Vagina (tissue), 2 donors: ENCODE results near the gene ALKBH5. TPM values are rescaled to one million over a fixed set of nuclear protein-coding genes. Genes with fewer than 3 reads are reported as not detected.

ENCODE experiments used
- DNase-seq, 2 donors: peaks; one replicate each; pipeline ENCODE4 v3.0.0-alpha.2; 2017; ENCODE audit errors: extremely low spot score in 2 of 2
- H3K27ac ChIP-seq: fragments of 200-600 bp; sonication (generic); one replicate; pipeline ENCODE4 v1.5.1; 2019
- H3K27me3 ChIP-seq: fragments of 200-600 bp; sonication (generic); one replicate; pipeline ENCODE4 v1.5.1; 2019
- H3K36me3 ChIP-seq, 2 donors: fragments of 200-600 bp; sonication (generic); one replicate each; pipeline ENCODE4 v1.5.1; 2017 to 2019
- H3K4me1 ChIP-seq: fragments of 200-600 bp; sonication (generic); one replicate; pipeline ENCODE4 v1.5.1; 2019
- H3K4me3 ChIP-seq, 2 donors: fragments of 200-600 bp; sonication (generic); 1 replicate in 1 of 2; 2 replicates in 1 of 2; pipeline ENCODE4 v1.5.1; 2016 to 2019
- H3K9me3 ChIP-seq: fragments of 200-600 bp; sonication (generic); one replicate; pipeline ENCODE4 v1.5.1; 2019
- POLR2A ChIP-seq, 2 donors: fragments of 450-650 bp; IDR thresholded peaks; one replicate each; pipeline ENCODE4 v1.6.1; 2017; ENCODE audit warnings: antibody characterized with exemption in 2 of 2, mild to moderate bottlenecking in 2 of 2, moderate library complexity in 2 of 2
- POLR2AphosphoS5 ChIP-seq, 2 donors: sonication (generic); formaldehyde crosslinking; IDR thresholded peaks; one replicate each; pipeline ENCODE4 v1.9.0; 2017; ENCODE audit warnings: antibody characterized with exemption in 2 of 2, mild to moderate bottlenecking in 2 of 2, low read depth in 1 of 2; ENCODE audit not compliant: insufficient read depth in 1 of 2
- intact Hi-C: fragments of 100-400 bp; cut with DNase I; formaldehyde crosslinking; loops from one replicate; pipeline ENCODE4 v1.15.1; 2023
- total RNA-seq: library from RNA; depleted of rRNA; stranded (reverse); fragments of >200 nt; gene quantifications from one replicate; pipeline ENCODE4 v1.2.3, GENCODE V29; 2016
- TF ChIP-seq, protein P1 (sequence below), 3 experiments: fragments of 450-650 bp in 2 of 3; fragments of 200-600 bp in 1 of 3; sonication (generic) in 1 of 3; IDR thresholded peaks; one replicate each; pipeline ENCODE4 v1.5.1; 2017 to 2019; ENCODE audit warnings: antibody characterized with exemption in 3 of 3, mild to moderate bottlenecking in 2 of 3, moderate library complexity in 2 of 3

ALKBH5 gene
- total RNA-seq, 1 donor from 2014 or later, result 77.3 TPM

DNA sequence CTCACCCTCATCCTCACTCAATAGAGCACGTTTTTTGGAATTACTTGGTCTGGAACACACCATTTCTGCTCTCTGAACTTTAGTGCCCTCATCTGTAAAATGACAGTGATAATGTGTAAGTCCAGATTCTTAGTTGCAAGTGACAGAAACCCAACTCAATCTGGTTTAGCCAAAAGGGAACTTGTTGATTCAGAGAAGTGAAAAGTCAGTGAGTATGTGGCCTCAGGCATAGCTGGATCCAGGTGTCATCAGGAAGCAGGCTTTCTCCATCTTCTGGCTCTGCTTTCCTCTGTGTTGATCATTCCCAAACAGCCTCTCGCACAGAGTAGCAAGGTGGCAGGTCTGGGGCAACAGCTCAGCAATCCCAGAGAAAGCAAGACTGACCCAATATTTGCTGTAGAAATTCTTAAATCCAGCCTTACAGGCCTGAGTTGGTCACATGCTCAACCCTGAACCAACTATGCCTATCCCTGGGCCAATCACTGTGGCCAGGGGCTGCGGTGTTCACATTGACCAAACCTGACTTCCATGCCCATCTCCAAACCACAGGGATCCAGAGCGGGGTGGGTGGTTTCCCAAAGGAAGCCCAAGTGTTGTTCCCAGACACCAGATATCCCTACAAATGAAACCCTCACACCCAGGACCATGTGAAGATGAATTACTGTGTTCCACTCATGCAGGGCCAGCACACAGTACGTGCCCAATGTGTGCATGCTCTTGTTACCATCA lies 23.3 kb upstream of the ALKBH5 start:
- no peaks in the 10 kb centered on the region for H3K36me3 ChIP-seq
- H3K4me3 ChIP-seq, result no peak overlapping the region
- no peak overlapping the region for H3K27ac ChIP-seq
- no peaks in the 10 kb centered on the region for H3K9me3 ChIP-seq
- no peak for DNase-seq
- intact Hi-C loops, result no loop called here
- H3K4me1 ChIP-seq, result peaks cover 20% of the 10 kb centered on the region
- no peak for TF ChIP-seq POLR2AphosphoS5 (IDR thresholded peaks at IDR 0.05; ENCODE audit: insufficient read depth in 1 of 2, low read depth in 1 of 2)
- TF ChIP-seq, protein P1, sequence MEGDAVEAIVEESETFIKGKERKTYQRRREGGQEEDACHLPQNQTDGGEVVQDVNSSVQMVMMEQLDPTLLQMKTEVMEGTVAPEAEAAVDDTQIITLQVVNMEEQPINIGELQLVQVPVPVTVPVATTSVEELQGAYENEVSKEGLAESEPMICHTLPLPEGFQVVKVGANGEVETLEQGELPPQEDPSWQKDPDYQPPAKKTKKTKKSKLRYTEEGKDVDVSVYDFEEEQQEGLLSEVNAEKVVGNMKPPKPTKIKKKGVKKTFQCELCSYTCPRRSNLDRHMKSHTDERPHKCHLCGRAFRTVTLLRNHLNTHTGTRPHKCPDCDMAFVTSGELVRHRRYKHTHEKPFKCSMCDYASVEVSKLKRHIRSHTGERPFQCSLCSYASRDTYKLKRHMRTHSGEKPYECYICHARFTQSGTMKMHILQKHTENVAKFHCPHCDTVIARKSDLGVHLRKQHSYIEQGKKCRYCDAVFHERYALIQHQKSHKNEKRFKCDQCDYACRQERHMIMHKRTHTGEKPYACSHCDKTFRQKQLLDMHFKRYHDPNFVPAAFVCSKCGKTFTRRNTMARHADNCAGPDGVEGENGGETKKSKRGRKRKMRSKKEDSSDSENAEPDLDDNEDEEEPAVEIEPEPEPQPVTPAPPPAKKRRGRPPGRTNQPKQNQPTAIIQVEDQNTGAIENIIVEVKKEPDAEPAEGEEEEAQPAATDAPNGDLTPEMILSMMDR (IDR thresholded peaks at IDR 0.05), result no peak
- TF ChIP-seq POLR2A (IDR thresholded peaks at IDR 0.05), result no peak
- no peaks in the 10 kb centered on the region for H3K27me3 ChIP-seq

DNA sequence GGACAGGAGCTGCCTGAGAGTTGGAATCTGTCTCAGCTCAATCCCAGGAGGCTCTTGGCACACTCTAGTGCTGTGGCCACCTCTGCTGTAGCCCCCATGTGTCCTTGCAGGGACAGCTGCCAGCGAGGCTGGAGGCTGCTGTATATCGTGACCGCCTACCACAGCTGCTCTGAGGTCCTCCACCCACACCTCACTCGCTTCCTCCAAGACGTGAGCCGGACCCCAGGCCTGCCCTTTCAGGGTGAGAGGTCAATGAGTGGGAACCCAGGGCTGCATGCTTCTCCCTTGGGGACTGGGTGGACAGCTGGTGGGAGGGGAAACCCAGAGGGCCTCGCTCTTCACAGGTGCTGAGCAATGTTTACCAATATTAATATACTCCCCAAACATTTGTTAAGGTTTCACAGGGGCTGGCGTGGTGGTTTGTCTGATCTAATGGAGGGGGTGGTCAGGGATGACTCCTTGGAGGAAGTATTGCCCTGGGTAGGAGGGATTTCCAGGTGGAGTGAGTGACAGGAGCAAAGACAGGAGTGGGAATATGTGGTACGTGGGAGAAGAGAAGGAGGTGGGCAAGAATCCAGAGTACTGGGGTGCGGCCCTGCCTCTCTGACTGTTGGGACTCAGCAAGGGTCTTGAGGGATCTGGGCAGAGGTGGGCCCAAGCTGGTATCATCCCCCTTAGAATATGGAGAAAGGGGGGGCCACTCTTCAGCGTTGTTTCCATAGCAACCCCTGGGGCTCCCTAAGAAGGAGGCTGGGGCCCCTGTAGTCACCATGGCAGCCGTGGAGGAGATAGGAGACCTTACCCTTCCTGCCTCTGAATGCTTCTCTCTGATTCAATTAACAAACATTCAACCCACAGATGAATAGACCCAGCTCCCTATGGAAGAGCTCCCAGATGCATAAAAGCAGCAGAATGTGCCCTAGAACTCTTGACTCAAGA lies 22.2 kb upstream of the ALKBH5 start:
- no peak overlapping the region for H3K27ac ChIP-seq
- DNase-seq, result no peak
- intact Hi-C loops, result no loop called here
- no peaks in the 10 kb centered on the region for H3K27me3 ChIP-seq
- no peak overlapping the region for H3K4me3 ChIP-seq
- TF ChIP-seq, protein P1 (IDR thresholded peaks at IDR 0.05), result no peak
- TF ChIP-seq POLR2A (IDR thresholded peaks at IDR 0.05) (no peak), POLR2AphosphoS5 (IDR thresholded peaks at IDR 0.05; ENCODE audit: insufficient read depth in 1 of 2, low read depth in 1 of 2) (no peak)
- H3K9me3 ChIP-seq, result no peaks in the 10 kb centered on the region
- no peaks in the 10 kb centered on the region for H3K36me3 ChIP-seq
- H3K4me1 ChIP-seq, result peaks cover 20% of the 10 kb centered on the region

DNA sequence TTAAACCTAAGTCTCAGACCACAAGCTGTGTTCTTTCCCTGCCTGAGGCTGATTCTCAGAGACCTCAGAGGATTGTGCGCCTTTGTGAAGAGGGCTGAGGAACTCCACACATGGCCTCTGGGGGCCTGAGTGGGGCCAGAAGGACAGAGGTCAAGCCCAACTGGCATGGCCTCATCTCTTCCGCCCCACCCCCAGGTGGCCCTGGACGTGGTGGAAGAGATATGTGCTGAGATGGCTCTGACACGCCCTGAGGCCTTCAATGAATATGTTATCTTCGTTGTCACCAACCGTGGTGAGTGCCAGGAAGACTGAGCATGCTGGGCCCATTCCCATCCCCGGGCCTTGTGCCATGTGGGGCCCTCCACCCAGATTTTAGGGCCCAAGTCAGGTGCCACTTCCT lies 20.1 kb upstream of the ALKBH5 start:
- DNase-seq, result no peak
- H3K4me3 ChIP-seq, result no peak overlapping the region
- H3K27ac ChIP-seq, result no peak overlapping the region
- no peaks in the 10 kb centered on the region for H3K27me3 ChIP-seq
- intact Hi-C loops, result no loop called here
- peaks cover 9% of the 10 kb centered on the region for H3K4me1 ChIP-seq
- no peaks in the 10 kb centered on the region for H3K9me3 ChIP-seq
- TF ChIP-seq, protein P1 (IDR thresholded peaks at IDR 0.05), result no peak
- TF ChIP-seq POLR2A (IDR thresholded peaks at IDR 0.05), result no peak
- no peak for TF ChIP-seq POLR2AphosphoS5 (IDR thresholded peaks at IDR 0.05; ENCODE audit: insufficient read depth in 1 of 2, low read depth in 1 of 2)
- H3K36me3 ChIP-seq, result no peaks in the 10 kb centered on the region

DNA sequence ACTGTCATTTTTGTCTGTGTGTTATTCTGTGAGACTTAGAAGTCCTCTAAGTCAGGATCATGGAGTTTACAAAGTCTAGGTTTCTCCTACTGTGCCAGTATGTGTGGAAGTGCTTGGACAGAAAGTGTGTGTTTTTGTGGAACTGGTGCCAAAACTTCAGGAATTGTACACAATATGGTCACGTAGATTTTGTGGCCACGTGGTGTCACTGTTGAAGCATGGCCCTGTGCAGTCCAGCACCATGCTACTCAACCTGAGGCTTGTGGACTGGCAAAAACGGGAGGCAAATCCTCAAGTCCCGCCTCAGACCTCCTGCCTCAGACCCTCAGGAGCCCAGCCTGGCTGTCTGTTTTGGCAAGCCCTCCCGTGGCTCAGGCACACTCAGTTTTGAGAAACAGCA lies 16.7 kb upstream of the ALKBH5 start:
- intact Hi-C loops, result no loop called here
- Histone ChIP-seq H3K27ac (no peak overlapping the region), H3K27me3 (no peaks in the 10 kb centered on the region), H3K9me3 (no peaks in the 10 kb centered on the region), H3K4me3 (no peak overlapping the region), H3K4me1 (no peaks in the 10 kb centered on the region), H3K36me3 (no peaks in the 10 kb centered on the region)
- no peak for DNase-seq
- TF ChIP-seq, protein P1 (IDR thresholded peaks at IDR 0.05), result no peak
- TF ChIP-seq POLR2A (IDR thresholded peaks at IDR 0.05) (no peak), POLR2AphosphoS5 (IDR thresholded peaks at IDR 0.05; ENCODE audit: insufficient read depth in 1 of 2, low read depth in 1 of 2) (no peak)
